ENCODE data around the gene SSC4D. TPM values are rescaled to one million over a fixed set of nuclear protein-coding genes. Genes with fewer than 3 reads are reported as not detected.

SSC4D gene
- total and polyA plus RNA-seq, 2 donors from 2014 or later = 2.1 to 12.9 TPM

GRCh38 chr7:76359978-76360638, 49.4 kb downstream of the SSC4D start:
- no peak for FAIRE-seq
- H3K4me3 ChIP-seq (ENCODE audit: low read length in 3 of 3) = peak overlapping the region; percentile 24 to 71 (median 68)

GRCh38 chr7:76359111-76359977, 50.2 kb downstream of the SSC4D start:
- intact Hi-C loops (cut with DNase I) = no loop called here
- peak overlapping the region; percentile 50 to 89 (median 66) for H3K9ac ChIP-seq (ENCODE audit: low read length in 3 of 3)
- peaks cover 3 to 14% (median 12%) of the 10 kb centered on the region in 3 donors for H3K4me1 ChIP-seq (ENCODE audit: control insufficient read depth in 2 of 3, insufficient read depth in 2 of 3, low read depth in 1 of 3, low read length in 3 of 3)
- H3K27ac ChIP-seq (ENCODE audit: low read depth in 2 of 2, low read length in 2 of 2) = peak overlapping the region; percentile 100
- DNase-seq (peak; percentile 99 to 100 (median 99)), FAIRE-seq (no peak)
- no peaks in the 10 kb centered on the region for H3K27me3 ChIP-seq (ENCODE audit: control insufficient read depth, insufficient read depth, low read length)
- H3K9me3 ChIP-seq (ENCODE audit: control insufficient read depth in 2 of 3, insufficient read depth in 1 of 3, low read length in 3 of 3) = no peaks in the 10 kb centered on the region
- H3K4me3 ChIP-seq (ENCODE audit: low read length in 3 of 3) = peak overlapping the region; percentile 56 to 92 (median 68)
- H3K36me3 ChIP-seq (ENCODE audit: control insufficient read depth in 2 of 3, insufficient read depth in 3 of 3, low read length in 3 of 3) = peaks cover 0 to 8% (median 0%) of the 10 kb centered on the region in 3 donors
- TF ChIP-seq, protein P1, sequence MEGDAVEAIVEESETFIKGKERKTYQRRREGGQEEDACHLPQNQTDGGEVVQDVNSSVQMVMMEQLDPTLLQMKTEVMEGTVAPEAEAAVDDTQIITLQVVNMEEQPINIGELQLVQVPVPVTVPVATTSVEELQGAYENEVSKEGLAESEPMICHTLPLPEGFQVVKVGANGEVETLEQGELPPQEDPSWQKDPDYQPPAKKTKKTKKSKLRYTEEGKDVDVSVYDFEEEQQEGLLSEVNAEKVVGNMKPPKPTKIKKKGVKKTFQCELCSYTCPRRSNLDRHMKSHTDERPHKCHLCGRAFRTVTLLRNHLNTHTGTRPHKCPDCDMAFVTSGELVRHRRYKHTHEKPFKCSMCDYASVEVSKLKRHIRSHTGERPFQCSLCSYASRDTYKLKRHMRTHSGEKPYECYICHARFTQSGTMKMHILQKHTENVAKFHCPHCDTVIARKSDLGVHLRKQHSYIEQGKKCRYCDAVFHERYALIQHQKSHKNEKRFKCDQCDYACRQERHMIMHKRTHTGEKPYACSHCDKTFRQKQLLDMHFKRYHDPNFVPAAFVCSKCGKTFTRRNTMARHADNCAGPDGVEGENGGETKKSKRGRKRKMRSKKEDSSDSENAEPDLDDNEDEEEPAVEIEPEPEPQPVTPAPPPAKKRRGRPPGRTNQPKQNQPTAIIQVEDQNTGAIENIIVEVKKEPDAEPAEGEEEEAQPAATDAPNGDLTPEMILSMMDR (IDR thresholded peaks at IDR 0.05; ENCODE audit: borderline replicate concordance, extremely low read depth, insufficient read depth) = peak; percentile 55

More at GRCh38 chr7:76359978-76360638, 49.4 kb downstream of the SSC4D start:
- TF ChIP-seq, protein P1 (IDR thresholded peaks at IDR 0.05; ENCODE audit: borderline replicate concordance, extremely low read depth, insufficient read depth) = no peak
- Histone ChIP-seq H3K27me3 (ENCODE audit: control insufficient read depth, insufficient read depth, low read length) (no peaks in the 10 kb centered on the region), H3K9me3 (ENCODE audit: control insufficient read depth in 2 of 3, insufficient read depth in 1 of 3, low read length in 3 of 3) (no peaks in the 10 kb centered on the region), H3K36me3 (ENCODE audit: control insufficient read depth in 2 of 3, insufficient read depth in 3 of 3, low read length in 3 of 3) (peaks cover 0 to 2% (median 0%) of the 10 kb centered on the region in 3 donors), H3K27ac (ENCODE audit: low read depth in 2 of 2, low read length in 2 of 2) (peak overlapping the region in 1 of 2 donors; percentile 100), H3K4me1 (ENCODE audit: control insufficient read depth in 2 of 3, insufficient read depth in 2 of 3, low read depth in 1 of 3, low read length in 3 of 3) (peaks cover 3 to 18% (median 15%) of the 10 kb centered on the region in 3 donors), H3K9ac (ENCODE audit: low read length in 3 of 3) (peak overlapping the region in 2 of 3 donors; percentile 66 to 89)
- no peak for DNase-seq
- intact Hi-C loops (cut with DNase I) = no loop called here

- no peak for FAIRE-seq
- TF ChIP-seq, protein P1 (IDR thresholded peaks at IDR 0.05; ENCODE audit: borderline replicate concordance, extremely low read depth, insufficient read depth) = no peak
- H3K27ac ChIP-seq (ENCODE audit: low read depth in 2 of 2, low read length in 2 of 2) = peak within 1 kb of the TSS; percentile 100
- H3K27me3 ChIP-seq (ENCODE audit: control insufficient read depth, insufficient read depth, low read length) = no peaks in the 10 kb centered on the region
- H3K4me3 ChIP-seq (ENCODE audit: low read length in 3 of 3) = peak within 1 kb of the TSS; percentile 68 to 92 (median 85)
- peak within 1 kb of the TSS; percentile 79 to 93 (median 90) for H3K9ac ChIP-seq (ENCODE audit: low read length in 3 of 3)
- H3K9me3 ChIP-seq (ENCODE audit: control insufficient read depth in 2 of 3, insufficient read depth in 1 of 3, low read length in 3 of 3) = no peaks in the 10 kb centered on the region
- intact Hi-C loops (cut with DNase I) = no loop called here
- peak in 4 of 5 donors; percentile 93 to 97 (median 94) for DNase-seq
- peaks cover 3 to 14% (median 12%) of the 10 kb centered on the region in 3 donors for H3K4me1 ChIP-seq (ENCODE audit: control insufficient read depth in 2 of 3, insufficient read depth in 2 of 3, low read depth in 1 of 3, low read length in 3 of 3)
- H3K36me3 ChIP-seq (ENCODE audit: control insufficient read depth in 2 of 3, insufficient read depth in 3 of 3, low read length in 3 of 3) = peaks cover 0 to 8% (median 0%) of the 10 kb centered on the region in 3 donors
Measured at GRCh38 chr7:76358481-76359110, 50.9 kb downstream of the SSC4D start, which contains the start of gene YWHAG. Gene YWHAG, minus strand, starts transcription at chr7:76358991. Its CDS starts 183 bp downstream, at chr7:76358808.
